SK-N-MC (cell line): ENCODE results near the gene PAQR8.

ENCODE experiments used
- EZH2 ChIP-seq: fragments of 200-600 bp; sonication (generic); IDR thresholded peaks from one replicate; pipeline ENCODE4 v1.6.1; 2017; ENCODE audit warnings: antibody characterized with exemption
- FOXP2 ChIP-seq: optimal IDR thresholded peaks from 2 replicates; pipeline ENCODE3; 2011; ENCODE audit warnings: mild to moderate bottlenecking, moderate library complexity; ENCODE audit not compliant: insufficient read depth; ENCODE audit errors: extremely low read length, control extremely low read depth
- POLR2AphosphoS5 ChIP-seq: IDR thresholded peaks from 2 replicates; pipeline ENCODE4 v1.6.1; 2012; ENCODE audit warnings: mild to moderate bottlenecking, low read depth, low read length, borderline replicate concordance

- TF ChIP-seq EZH2 = no peak
- TF ChIP-seq POLR2AphosphoS5 = no peak
- TF ChIP-seq FOXP2 = no peak
Measured at GRCh38 chr6:52326540-52327364, 35.2 kb upstream of the PAQR8 start.
